Smooth muscle cell of the brain vasculature (primary cell): Measurements from ENCODE around the gene SORT1.
"Not testable (repeated sequence)": the region's sequence is repeated elsewhere in the genome, so short reads cannot be mapped to it uniquely, and the experiment has no call there.

Experiments used
- DNase-seq: peaks from one replicate; pipeline ENCODE4 v3.0.0-alpha.2; 2012; ENCODE audit warnings: low read depth, low spot score

Gene SORT1

DNA sequence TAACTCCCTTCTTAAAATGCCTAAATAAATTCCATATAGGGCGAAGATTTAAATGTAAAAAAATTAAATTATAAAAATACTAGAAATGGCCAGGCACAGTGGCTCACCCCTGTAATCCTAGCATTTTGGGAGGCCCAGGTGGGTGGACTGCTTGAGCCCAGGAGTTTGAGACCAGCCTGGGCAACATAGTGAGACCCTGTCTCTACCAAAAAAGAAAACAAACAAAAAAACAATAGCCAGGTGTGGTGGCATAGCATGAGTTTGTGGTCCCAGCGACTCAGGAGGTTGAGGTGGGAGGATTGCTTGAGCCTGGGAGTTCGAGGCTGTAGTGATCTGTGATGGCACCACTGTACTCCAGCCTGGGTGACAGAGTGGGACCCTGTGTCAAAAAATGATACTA is 17.8 kb downstream of the SORT1 start:
- no peak for DNase-seq

DNA sequence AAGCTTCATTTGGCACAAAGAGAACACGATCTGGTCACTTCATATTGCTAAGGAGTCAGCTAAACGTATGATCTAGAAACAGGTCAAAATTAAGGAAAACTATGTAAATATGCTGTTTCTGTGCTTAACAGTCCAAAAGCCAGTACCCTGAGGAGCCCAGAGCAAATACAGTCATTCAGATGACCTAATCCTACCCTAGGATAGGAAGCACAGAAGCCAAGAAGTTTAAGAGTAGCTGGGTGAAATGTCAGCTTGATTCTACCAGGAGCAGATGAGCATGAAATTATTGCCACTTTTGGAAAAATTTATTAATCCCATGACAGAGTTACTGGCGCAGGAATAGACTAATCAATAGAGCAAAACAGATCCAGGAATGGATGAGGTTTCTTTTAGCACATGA is 18.3 kb downstream of the SORT1 start:
- no peak for DNase-seq

DNA sequence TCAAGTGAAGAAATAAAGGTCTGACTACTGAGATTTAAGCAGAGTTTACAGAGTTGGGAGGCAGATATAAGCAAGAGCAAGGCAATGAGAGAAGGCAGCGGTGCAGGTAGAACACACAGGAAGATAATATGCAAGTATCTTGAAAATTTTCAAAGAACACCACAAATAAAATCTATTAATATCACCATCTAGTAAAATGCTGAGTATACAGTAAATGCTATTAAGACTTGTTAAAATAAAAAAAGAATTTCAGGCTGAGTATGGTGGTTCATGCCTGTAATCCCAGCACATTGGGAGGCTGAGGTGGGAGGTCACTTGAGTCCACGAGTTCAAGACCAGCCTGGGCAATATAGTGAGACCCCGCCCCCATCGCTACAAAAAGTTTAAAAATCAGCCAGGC is 20.0 kb downstream of the SORT1 start:
- DNase-seq: no peak

DNA sequence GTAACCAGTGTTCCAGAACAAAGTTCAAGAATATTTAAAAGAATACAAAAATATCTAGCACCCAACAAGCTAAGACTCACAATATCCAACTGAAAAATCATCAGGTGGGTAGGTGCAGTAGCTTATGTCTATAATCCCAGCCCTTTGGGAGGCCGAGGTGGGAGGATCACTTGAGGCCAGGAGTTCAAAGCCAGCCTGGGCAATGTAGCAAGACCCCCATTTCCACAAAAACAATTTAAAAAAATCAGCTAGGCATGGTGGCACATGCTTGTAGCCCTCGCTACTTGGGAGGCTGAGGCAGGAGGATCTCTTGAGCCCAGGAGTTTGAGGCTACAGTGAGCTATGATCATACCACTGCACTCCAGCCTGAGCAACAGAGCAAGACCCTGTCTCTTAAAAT is 24.0 kb downstream of the SORT1 start:
- not testable (repeated sequence) for DNase-seq

DNA sequence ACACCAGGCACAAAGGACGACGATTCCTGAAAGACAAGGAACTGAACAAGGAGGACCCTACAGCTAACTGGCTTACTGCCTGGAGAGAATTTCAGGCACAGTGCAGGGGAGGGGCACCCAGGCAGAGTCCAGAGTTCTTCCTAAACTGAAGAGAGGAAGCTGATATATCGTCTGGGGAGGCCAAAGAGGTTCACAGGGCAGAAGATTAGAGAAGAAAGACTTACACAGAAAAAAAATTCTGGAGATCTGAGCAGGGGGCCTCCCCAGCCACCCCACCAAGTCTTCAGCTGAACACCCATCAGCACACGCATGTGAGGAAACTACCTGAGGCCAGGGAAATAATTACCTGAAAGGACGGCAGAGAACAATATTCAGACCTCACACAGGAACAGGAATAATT is 24.6 kb downstream of the SORT1 start:
- no peak for DNase-seq

DNA sequence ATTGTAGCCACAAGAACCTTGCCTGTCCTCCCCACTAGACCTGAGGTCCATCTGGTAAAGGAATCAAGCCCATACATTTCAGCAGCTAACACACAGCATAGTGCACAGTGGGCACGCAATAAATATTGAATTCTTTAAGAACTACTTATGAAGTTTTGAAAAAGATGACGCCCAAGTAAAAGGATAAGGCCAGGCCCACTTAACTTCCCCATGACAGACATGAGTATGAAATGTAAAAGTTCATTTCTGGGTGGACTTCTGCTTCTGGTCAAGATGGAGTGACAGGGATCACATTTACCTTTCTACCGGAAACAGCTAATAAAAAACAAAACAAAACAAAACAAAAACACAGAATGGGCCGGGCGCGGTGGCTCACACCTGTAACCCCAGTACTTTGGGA is 25.4 kb downstream of the SORT1 start:
- no peak for DNase-seq

DNA sequence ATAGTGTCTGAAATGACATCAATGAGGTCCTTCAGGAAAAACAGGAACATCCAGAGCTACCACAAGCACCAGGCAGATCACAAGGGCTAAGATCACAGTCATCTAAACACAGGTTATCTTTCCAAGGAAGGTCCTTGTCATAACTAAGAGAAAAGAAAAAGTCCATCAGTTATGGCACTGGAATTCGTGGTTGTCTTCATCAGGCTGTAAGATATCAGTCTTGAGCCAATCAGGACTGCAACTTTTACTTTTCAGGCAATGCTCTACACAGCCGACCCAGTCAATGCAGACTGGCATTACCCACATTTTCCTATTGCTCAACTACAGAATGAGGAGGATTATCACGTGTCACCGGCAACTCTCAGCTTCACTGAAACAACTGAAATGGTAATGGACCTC is 26.4 kb downstream of the SORT1 start:
- no peak for DNase-seq

DNA sequence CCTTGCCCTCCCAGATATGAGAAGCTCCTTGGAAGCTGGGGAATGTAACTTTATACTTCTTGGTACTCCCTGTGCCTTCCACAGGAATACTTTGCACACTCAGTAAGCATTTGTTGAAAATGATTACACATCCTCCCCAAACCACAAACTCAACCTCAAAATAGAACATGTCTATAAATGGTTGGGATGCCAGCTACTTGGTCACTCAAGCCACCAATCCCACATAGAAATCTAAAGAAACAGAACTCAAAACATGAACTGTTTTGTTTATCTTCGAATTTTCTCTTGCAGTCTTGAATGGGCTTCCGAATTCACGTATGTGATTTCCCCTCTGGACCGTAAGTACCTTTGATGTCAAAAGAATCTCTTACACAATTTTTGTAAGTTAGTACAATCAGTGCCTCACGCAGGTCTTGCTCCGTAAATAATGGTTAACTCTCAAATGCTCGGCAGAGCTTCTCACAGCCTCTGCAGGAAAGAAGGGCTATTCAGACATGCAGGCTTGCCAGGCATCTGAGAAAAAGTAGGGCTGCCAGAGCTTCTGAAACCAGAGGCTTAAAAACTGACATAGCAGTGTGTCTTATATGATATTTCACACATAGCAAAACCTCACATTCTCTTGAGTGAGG is 26.9 kb downstream of the SORT1 start:
- peak; percentile 56 for DNase-seq

DNA sequence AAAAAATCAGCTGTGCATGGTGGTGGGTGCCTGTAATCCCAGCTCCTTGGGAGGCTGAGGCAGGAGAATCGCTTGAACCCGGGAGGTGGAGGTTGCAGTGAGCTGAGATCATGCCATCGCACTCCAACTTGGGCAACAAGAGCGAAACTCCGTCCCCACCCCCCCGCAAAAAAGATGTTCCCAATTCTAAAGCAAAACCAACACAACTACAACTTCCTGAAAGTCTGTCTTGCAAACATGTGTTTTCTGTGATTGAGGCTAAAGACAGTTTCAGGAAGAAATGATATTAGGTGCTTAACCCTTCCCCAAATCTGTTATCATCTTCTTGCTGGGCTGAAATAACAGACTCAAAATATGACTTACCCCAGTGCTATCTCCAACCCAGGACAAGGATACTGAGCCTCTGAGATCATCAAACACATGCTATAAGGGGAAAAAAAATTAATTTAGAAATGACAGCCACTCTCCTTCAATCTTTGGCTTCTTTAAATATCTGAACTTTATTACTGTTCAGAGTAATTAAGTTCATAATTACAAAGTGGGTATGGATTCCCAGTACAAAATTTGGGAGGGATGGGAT is 28.5 kb downstream of the SORT1 start:
- no peak for DNase-seq

DNA sequence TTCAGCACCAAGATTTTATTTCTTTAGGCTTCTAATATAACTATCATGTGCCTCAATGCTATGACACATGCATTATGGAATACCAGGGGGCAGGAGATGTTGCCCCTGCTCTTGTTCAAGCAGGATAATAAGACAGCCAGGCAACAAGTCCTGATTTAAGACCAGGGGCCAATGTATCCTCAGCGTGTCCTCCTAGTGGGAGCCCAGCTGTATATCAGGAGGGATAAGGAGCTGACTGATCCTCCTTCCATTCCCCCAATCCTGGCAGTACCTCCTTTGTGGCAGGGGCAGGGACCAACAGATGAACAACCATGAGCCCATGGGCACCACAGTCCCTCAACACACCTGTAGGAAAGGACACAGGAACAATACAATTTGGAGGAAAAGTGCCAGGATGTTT is 29.3 kb downstream of the SORT1 start:
- DNase-seq: no peak

DNA sequence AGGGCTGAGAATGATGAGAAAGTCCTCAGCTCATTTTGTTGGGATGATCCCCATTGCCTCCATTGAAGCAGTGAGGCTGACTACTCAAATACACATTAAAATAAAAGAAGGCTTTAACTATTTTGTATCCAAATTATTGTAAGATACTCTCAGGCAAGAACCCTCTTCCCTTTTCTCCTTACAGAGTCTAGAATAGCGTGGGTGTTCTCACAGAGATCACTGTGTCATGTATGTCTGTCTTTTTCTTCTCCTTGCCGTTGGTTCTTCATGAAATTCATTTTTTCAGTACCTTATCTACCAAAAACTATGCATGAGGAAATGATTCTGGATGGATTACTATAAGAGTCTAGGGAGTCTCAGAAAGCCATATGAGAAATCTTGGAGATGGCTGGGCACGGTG is 30.1 kb downstream of the SORT1 start:
- no peak for DNase-seq

DNA sequence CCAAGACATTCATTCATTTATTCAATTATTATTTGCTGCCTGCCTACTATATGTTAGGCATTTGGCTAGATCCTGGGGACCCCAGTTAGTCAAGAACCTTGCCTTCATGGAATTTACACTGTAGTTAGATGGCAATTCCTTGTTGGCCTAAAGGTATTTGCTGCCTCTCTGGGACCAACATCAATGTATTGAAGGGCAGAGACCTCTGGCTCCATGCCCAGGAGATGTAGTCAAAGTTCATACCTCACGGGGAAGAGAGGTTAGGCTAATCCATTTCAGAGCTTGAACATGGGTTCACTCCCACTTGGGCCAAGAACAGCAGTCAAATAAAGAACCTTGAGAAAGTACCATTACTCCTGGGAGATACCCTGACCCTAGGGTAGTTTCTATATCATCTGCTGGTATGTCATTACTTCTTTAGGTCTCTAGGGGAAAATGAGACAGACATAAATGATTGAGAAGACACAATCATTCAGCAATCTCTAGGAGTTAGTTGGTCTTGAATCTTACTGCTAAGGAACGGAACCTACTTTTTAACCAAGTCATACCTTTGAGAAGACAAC is 32.0 kb downstream of the SORT1 start:
- no peak for DNase-seq

DNA sequence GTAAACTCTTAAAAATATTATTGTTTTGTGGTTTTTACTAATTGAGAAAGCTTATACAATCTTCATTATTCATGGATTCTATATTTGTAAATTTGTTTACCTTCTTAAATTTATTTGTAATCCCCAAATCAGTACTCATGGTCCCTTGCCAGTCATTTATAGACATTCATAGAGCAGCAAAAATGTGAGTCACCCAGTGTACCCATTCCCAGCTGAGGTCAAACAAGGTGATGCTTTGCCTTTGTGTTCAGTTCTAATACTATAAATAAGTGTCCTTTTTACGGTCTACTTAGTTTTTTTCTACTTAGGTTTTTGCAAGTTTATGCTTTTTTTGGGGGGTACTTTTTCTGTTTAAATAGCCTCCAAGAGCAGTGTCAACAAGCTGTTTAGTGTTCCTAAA is 36.1 kb downstream of the SORT1 start:
- DNase-seq: no peak

DNA sequence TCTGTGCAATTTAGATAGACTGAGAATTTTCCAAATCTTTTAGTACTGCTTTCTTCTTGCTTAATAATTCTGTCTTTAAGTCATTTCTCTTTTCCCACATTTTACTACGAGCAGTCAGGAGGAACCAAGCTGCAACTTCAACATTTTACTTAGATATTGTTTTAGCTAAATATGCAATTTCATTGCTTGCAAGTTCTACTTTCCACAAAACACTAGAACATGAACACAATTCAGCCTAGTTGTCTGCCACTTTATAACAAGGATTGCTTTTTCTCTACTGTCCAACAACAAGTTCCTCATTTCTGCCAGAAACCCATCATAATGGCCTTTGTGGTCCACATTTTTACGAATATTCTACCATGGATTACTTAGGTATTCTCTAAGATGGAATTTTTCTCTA is 36.6 kb downstream of the SORT1 start:
- DNase-seq: no peak

DNA sequence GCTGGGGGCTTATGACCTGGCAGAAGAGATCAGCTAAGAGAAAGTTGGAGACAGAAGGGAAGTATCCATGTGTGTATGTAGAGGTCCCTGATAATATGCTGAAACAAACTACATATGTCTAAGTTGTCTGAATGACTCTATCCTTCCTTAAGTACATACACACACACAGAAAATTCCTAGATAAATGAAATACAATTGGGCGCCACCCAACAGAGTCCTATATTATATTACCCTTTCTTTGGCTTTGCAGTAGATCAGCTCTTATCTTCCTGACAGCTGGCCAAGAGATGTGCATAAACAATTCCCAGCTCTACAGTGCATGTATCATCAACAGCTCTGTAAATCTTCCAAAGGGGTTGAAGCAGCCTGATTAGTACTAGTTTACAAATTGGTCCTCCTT is 40.1 kb downstream of the SORT1 start:
- DNase-seq: no peak

DNA sequence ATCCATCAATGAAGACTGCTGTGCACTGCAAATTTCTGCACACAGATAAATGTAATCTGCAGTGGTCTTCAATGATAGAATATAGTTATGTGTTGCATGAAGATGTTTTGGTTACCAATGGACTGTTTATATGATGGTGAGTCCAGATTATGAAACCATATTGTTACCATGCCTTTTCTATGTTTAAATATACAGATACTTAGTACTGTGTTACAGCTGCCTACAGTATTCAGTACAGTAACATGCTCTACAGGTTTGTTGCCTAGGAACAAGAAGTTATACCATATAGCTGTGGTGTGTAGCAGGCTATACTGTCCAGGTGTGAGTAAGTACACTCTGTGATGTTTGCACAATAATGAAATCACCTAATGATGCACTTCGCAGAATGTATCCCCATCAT is 40.8 kb downstream of the SORT1 start:
- DNase-seq: no peak

DNA sequence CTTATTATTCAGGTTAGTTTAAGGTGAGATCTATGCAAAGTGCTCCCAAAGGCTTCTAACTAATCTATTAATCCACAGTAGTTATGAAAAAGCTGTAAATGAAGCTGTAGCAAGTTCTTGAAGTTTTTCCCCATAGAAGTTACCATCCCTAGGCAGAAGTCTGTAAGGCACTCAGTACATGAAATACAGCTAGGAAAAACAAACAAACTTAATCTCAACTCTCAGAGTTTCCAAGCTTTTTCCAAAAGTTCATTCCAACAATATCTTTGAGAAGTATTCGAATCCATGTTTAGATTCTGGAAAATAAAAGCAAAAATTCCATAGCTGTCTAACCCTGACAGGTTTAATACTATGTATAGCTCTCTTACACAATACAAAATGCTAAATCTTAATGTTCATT is 41.2 kb downstream of the SORT1 start:
- DNase-seq: no peak

DNA sequence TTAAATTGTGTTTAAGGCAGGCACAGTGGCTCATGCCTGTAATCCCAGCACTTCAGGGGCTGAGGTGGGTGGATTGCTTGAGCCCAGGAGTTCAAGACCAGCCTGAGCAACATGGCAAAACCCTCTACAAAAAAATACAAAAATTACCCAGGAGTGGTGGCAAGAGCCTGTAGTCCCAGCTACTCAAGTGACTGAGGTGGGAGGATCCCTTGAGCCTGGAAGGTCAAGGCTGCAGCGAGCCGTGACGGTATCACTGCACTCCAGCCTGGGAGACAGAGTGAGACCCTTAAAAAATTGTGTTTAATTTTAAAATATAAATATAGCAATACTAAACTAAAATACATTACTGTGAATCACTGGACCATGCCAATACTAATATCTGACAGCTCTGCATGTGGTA is 42.8 kb downstream of the SORT1 start:
- no peak for DNase-seq

DNA sequence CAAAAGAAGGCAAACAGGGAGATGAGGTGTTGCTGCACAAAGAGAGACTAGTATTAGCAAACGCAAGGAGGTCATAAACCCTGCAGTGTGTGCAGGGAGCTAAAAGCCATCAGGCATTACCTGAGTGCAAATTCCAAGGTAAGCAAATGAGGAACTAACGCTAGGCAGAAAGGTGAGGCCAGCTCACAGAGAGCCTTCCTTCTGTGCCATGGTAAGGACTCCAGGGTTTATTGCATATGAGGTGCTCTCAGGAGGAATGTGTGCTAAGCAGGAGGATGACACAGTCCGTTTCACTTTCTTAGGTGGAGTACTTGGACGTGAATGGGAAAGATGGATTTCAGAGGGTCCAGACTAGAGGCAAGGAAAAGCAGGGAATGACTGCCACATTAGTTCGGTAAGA is 46.3 kb downstream of the SORT1 start:
- DNase-seq: no peak

DNA sequence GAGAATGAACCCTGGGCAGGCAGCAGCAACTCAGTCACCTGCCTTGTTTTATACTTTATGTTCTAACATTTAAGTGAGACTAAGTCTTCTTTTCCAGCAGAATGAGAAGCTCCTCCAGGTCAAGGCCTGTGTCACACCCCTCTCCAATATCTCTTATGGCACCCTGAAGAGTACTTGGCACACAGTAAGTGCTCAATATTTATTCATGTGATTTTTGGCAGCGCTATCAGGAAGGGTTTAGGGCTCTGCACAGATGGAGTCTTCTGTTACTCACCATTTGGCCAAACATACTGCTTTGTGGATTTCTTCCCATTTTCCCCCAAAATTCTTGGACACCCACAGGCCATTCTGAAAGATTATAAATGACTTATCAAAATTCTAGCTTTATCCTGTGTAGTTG is 47.1 kb downstream of the SORT1 start:
- no peak for DNase-seq

DNA sequence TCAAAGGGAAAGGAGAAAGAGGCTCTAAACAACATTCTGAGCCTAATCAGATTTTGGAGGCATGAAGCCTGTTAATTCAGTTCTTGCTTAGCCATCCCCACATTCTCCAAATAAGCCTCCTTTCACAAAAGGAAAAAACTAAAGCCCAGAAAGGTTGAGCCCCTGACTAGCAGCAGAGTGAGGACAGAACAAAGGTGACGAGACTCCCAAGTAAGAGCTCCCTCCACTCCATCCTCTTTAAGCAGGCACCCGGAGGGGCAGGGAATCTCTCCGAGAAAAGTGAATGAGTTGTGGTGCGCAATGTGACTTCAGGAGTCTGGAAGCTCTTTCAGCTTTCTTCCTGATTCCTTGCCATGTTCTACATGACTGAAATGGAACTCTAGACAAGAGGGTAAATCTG is 47.5 kb downstream of the SORT1 start:
- DNase-seq: no peak

DNA sequence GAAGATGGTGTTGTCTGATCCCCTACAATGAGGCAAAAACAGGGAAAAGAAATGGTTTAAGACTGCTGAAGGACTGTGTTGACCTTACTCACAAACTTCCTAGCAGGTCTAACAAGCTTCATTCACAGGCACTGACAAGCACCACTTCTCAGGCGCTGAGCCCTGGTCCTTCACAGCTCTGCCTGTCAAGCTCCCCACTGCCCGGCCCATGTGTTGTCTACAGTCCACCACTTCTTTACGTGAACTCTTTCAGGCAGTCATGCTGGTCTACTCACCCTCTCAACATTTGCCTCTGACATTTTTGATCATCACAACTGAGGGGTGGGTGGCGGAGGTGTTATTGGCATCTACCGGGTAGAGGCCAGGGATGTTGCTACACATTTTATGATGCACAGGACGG is 50.2 kb downstream of the SORT1 start:
- no peak for DNase-seq
